Right lobe of liver (tissue), 6 donors: ENCODE results near the gene ELANE. TPM values are rescaled to one million over a fixed set of nuclear protein-coding genes. Genes with fewer than 3 reads are reported as not detected.

Source experiments
- ATAC-seq, 4 donors: fragments of 200-7000 bp; cut with Tn5 transposase; one replicate each; pipeline ENCODE4 v1.9.1; 2020; ENCODE audit warnings: mild to moderate bottlenecking in 4 of 4, moderate library complexity in 4 of 4
- DNase-seq, 3 donors: peaks; one replicate each; pipeline ENCODE4 v3.0.0-alpha.2; 2020
- H3K27ac ChIP-seq, 3 donors: fragments of 200-600 bp; one replicate each; pipeline ENCODE4 v1.8.0; 2022
- H3K27me3 ChIP-seq, 2 donors: fragments of 200-600 bp; one replicate each; pipeline ENCODE4 v1.8.0; 2022
- H3K36me3 ChIP-seq, 4 donors: fragments of 200-600 bp; sonication (generic) in 1 of 4; one replicate each; pipeline versions ENCODE4 v1.5.1 to v1.8.0; 2017 to 2022; ENCODE audit warnings: control low read depth in 1 of 4
- H3K4me1 ChIP-seq, 4 donors: fragments of 200-600 bp; sonication (generic) in 1 of 4; one replicate each; pipeline versions ENCODE4 v1.5.1 to v1.8.0; 2017 to 2022; ENCODE audit warnings: control low read depth in 1 of 4
- H3K4me3 ChIP-seq, 3 donors: fragments of 200-600 bp; one replicate each; pipeline ENCODE4 v1.8.0; 2022
- H3K9me3 ChIP-seq, 4 donors: fragments of 200-600 bp; sonication (generic) in 1 of 4; one replicate each; pipeline versions ENCODE4 v1.5.1 to v1.8.0; 2017 to 2022; ENCODE audit warnings: control low read depth in 1 of 4
- POLR2A ChIP-seq: fragments of 450-650 bp; IDR thresholded peaks from one replicate; pipeline ENCODE4 v1.6.1; 2017; ENCODE audit warnings: antibody characterized with exemption, mild to moderate bottlenecking
- WGBS: methylation state at CpG from one replicate; pipeline ENCODE4 v1.1.6; 2018; ENCODE audit warnings: low coverage, low lambda C conversion rate; ENCODE audit not compliant: insufficient coverage; ENCODE audit errors: missing lambda C conversion rate; 5-methylcytosine and 5-hydroxymethylcytosine counted together
- intact Hi-C, 2 donors: fragments of 100-400 bp; cut with DNase I; formaldehyde crosslinking; loops; one replicate each; pipeline versions ENCODE4 v1.11.2 to v1.14.1; 2022
- total RNA-seq, 6 experiments: library from RNA; depleted of rRNA in 2 of 6; stranded (reverse); fragments of >200 nt in 2 of 6; fragmentation: NEBNext Ultra II Directional in 3 of 6; extraction: Animal tissue kit (Norgen Biotek cat#: 25700) in 3 of 6; gene quantifications; one replicate each; pipeline versions ENCODE4 v1.1.0 to v1.2.4, GENCODE V29; 2016 to 2023
- TF ChIP-seq, protein P1 (sequence below), 4 donors: fragments of 200-600 bp in 3 of 4; fragments of 450-650 bp in 1 of 4; IDR thresholded peaks; one replicate each; pipeline versions ENCODE4 v1.5.1 to v1.8.0; 2016 to 2022; ENCODE audit warnings: antibody characterized with exemption in 4 of 4, mild to moderate bottlenecking in 2 of 4
- donor health status: DM: no; HTN: yes; CAD: no.
- donor health status: DM: no; HTN: no; CAD: no.
- donor health status: DM: no; HTN: no; CAD: no.
- donor health status: DM: no; HTN: yes; CAD: no.
- donor health status: DM: no; HTN: yes; CAD: no.

Gene ELANE
- total RNA-seq, 6 experiments from 2014 or later: 0.59 to 4.2 (median 3.3) TPM; not detected in 3

GRCh38 chr19:854549-854948 is 2.4 kb downstream of the ELANE start:
- Histone ChIP-seq H3K36me3 (no peaks in the 10 kb centered on the region), H3K4me1 (peaks cover 0 to 8% (median 3%) of the 10 kb centered on the region in 4 donors), H3K27me3 (no peaks in the 10 kb centered on the region), H3K27ac (no peak overlapping the region), H3K4me3 (no peak overlapping the region), H3K9me3 (no peaks in the 10 kb centered on the region)
- WGBS: 53% methylated on average over 6 of the region's 6 CpGs
- TF ChIP-seq, protein P1, sequence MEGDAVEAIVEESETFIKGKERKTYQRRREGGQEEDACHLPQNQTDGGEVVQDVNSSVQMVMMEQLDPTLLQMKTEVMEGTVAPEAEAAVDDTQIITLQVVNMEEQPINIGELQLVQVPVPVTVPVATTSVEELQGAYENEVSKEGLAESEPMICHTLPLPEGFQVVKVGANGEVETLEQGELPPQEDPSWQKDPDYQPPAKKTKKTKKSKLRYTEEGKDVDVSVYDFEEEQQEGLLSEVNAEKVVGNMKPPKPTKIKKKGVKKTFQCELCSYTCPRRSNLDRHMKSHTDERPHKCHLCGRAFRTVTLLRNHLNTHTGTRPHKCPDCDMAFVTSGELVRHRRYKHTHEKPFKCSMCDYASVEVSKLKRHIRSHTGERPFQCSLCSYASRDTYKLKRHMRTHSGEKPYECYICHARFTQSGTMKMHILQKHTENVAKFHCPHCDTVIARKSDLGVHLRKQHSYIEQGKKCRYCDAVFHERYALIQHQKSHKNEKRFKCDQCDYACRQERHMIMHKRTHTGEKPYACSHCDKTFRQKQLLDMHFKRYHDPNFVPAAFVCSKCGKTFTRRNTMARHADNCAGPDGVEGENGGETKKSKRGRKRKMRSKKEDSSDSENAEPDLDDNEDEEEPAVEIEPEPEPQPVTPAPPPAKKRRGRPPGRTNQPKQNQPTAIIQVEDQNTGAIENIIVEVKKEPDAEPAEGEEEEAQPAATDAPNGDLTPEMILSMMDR (IDR thresholded peaks at IDR 0.05): no peak
- no peak for TF ChIP-seq POLR2A
- intact Hi-C loops: loop anchor here (10.0 kb wide), 2 partner anchors 120 to 140 kb away; no protein-coding TSS in a partner anchor
- DNase-seq (no peak), ATAC-seq (no peak)

DNA sequence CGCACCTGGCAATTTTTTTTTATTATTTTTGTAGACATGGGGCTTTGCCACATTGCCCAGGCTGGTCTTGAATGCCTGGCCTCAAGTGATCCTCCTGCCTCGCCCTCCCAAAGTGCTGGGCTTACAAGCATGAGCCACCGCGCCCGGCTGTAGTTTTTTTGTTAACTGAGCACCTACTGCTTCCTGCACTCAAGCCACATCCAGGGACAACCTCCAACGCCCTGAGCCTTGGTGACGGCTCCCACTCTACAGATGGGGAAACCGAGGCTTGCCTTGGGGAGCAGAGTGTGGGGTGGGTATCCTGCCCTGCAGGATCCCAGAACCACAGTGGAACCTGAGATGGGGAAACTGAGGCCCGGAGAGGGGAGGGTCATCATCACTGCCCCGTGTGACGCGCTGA is 3.0 kb downstream of the ELANE start:
- intact Hi-C loops: loop anchor here (10.0 kb wide), 2 partner anchors 120 to 140 kb away; no protein-coding TSS in a partner anchor
- Histone ChIP-seq H3K36me3 (no peaks in the 10 kb centered on the region), H3K27me3 (no peaks in the 10 kb centered on the region)

DNA sequence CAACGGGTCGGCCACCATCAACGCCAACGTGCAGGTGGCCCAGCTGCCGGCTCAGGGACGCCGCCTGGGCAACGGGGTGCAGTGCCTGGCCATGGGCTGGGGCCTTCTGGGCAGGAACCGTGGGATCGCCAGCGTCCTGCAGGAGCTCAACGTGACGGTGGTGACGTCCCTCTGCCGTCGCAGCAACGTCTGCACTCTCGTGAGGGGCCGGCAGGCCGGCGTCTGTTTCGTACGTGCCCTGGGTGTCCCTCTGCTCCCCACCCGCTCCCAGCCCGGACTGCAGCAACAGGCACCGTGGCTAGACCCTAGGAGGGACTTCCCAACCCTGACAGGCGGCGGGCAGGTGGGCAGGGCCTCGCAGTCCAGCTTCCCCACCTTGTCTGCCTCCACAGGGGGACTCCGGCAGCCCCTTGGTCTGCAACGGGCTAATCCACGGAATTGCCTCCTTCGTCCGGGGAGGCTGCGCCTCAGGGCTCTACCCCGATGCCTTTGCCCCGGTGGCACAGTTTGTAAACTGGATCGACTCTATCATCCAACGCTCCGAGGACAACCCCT is 3.5 kb downstream of the ELANE start:
- TF ChIP-seq, protein P1 (IDR thresholded peaks at IDR 0.05): no peak
- TF ChIP-seq POLR2A: no peak
- H3K36me3 ChIP-seq: no peaks in the 10 kb centered on the region
- no peaks in the 10 kb centered on the region for H3K9me3 ChIP-seq
- DNase-seq (no peak), ATAC-seq (no peak)
- H3K27ac ChIP-seq: no peak overlapping the region
- 37% methylated on average over 2 of the region's 40 CpGs for WGBS
- no peaks in the 10 kb centered on the region for H3K27me3 ChIP-seq
- intact Hi-C loops: loop anchor here (10.0 kb wide), 2 partner anchors 119 to 139 kb away; no protein-coding TSS in a partner anchor
- no peak overlapping the region for H3K4me3 ChIP-seq
- H3K4me1 ChIP-seq: peaks cover 0 to 5% (median 2%) of the 10 kb centered on the region in 4 donors

More for the DNA sequence above, 3.0 kb downstream of the ELANE start:
- no peak overlapping the region for H3K27ac ChIP-seq
- WGBS: 82% methylated on average over 6 of the region's 12 CpGs
- H3K4me3 ChIP-seq: no peak overlapping the region
- H3K9me3 ChIP-seq: no peaks in the 10 kb centered on the region
- peaks cover 0 to 8% (median 3%) of the 10 kb centered on the region in 4 donors for H3K4me1 ChIP-seq
- TF ChIP-seq POLR2A: no peak
- TF ChIP-seq, protein P1 (IDR thresholded peaks at IDR 0.05): no peak
- ATAC-seq (no peak), DNase-seq (no peak)

DNA sequence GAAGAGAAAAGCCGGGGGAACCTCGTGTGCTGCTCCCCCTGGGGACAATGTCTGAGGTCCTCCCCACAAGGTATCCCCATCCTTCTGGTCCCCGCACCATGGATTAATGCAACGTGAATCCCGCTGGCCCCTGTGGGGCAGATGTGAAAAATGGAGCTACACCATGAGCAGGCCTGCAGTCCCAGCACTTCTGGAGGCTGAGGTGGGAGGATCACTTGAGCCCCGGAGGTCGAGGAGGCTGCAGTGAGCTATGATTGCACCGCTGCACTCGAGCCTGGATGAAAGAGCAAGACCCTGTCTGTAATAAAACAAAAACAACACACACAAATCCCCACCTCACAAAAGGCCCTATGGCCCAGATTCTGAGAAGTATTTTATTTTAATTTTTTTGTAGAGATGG is 6.2 kb downstream of the ELANE start:
- no peak for TF ChIP-seq POLR2A
- TF ChIP-seq, protein P1 (IDR thresholded peaks at IDR 0.05): no peak
- Histone ChIP-seq H3K4me3 (no peak overlapping the region), H3K27ac (no peak overlapping the region), H3K4me1 (no peaks in the 10 kb centered on the region), H3K27me3 (no peaks in the 10 kb centered on the region), H3K9me3 (no peaks in the 10 kb centered on the region), H3K36me3 (no peaks in the 10 kb centered on the region)
- no peak for DNase-seq
- intact Hi-C loops: loop anchor here (10.0 kb wide), 2 partner anchors 117 to 137 kb away; no protein-coding TSS in a partner anchor
- ATAC-seq: no peak
- WGBS: 73% methylated on average over 5 of the region's 9 CpGs
